ENCODE data around the gene SH3RF1. TPM values are rescaled to one million over a fixed set of nuclear protein-coding genes. Genes with fewer than 3 reads are reported as not detected.

Gene SH3RF1
- total RNA-seq, 2 donors from 2014 or later, result 37.6 to 68.8 TPM

GRCh38 chr4:169253113-169253671 lies 17.6 kb downstream of the SH3RF1 start:
- Histone ChIP-seq H3K27me3 (ENCODE audit: control insufficient read depth, insufficient read depth, low read length, poor library complexity, severe bottlenecking) (no peaks in the 10 kb centered on the region), H3K9me3 (ENCODE audit: control insufficient read depth, low read length) (peaks cover 6% of the 10 kb centered on the region), H3K27ac (ENCODE audit: low read depth, low read length) (no peak overlapping the region), H3K36me3 (ENCODE audit: control insufficient read depth, insufficient read depth, low read length) (peaks cover 14% of the 10 kb centered on the region), H3K9ac (ENCODE audit: extremely low read depth, low read length, poor library complexity, severe bottlenecking) (no peak overlapping the region), H3K4me1 (ENCODE audit: control insufficient read depth, insufficient read depth, low read length) (peaks cover 24% of the 10 kb centered on the region), H3K4me3 (ENCODE audit: low read length) (peak overlapping the region; percentile 20)
- H3K27me3 Mint-ChIP-seq (ENCODE audit: insufficient read depth), result no peaks in the 10 kb centered on the region
- 85 to 100% methylated on average over 1 of the region's 2 CpGs for WGBS, 2 experiments (ENCODE audit: insufficient coverage in 1 of 2, insufficient read length in 1 of 2)
- peak overlapping the region; percentile 19 for H3K4me3 Mint-ChIP-seq
- TF ChIP-seq, protein P1, sequence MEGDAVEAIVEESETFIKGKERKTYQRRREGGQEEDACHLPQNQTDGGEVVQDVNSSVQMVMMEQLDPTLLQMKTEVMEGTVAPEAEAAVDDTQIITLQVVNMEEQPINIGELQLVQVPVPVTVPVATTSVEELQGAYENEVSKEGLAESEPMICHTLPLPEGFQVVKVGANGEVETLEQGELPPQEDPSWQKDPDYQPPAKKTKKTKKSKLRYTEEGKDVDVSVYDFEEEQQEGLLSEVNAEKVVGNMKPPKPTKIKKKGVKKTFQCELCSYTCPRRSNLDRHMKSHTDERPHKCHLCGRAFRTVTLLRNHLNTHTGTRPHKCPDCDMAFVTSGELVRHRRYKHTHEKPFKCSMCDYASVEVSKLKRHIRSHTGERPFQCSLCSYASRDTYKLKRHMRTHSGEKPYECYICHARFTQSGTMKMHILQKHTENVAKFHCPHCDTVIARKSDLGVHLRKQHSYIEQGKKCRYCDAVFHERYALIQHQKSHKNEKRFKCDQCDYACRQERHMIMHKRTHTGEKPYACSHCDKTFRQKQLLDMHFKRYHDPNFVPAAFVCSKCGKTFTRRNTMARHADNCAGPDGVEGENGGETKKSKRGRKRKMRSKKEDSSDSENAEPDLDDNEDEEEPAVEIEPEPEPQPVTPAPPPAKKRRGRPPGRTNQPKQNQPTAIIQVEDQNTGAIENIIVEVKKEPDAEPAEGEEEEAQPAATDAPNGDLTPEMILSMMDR (conservative IDR thresholded peaks at IDR 0.05), result no peak
- H3K4me1 Mint-ChIP-seq, result peaks cover 61% of the 10 kb centered on the region
- DNase-seq, result no peak
- peaks cover 4% of the 10 kb centered on the region for H3K9me3 Mint-ChIP-seq
- peak overlapping the region; percentile 95 for H3K27ac Mint-ChIP-seq
- H3K36me3 Mint-ChIP-seq (ENCODE audit: low read depth), result peaks cover 13% of the 10 kb centered on the region

GRCh38 chr4:169252339-169253112 lies 18.2 kb downstream of the SH3RF1 start:
- Histone ChIP-seq H3K9me3 (ENCODE audit: control insufficient read depth, low read length) (peaks cover 6% of the 10 kb centered on the region), H3K27ac (ENCODE audit: low read depth, low read length) (no peak overlapping the region), H3K36me3 (ENCODE audit: control insufficient read depth, insufficient read depth, low read length) (peaks cover 14% of the 10 kb centered on the region), H3K9ac (ENCODE audit: extremely low read depth, low read length, poor library complexity, severe bottlenecking) (peak overlapping the region; percentile 42), H3K4me3 (ENCODE audit: low read length) (peak overlapping the region; percentile 41), H3K4me1 (ENCODE audit: control insufficient read depth, insufficient read depth, low read length) (peaks cover 17% of the 10 kb centered on the region), H3K27me3 (ENCODE audit: control insufficient read depth, insufficient read depth, low read length, poor library complexity, severe bottlenecking) (no peaks in the 10 kb centered on the region)
- Mint-ChIP-seq H3K27ac (peak overlapping the region; percentile 95), H3K4me1 (peaks cover 56% of the 10 kb centered on the region), H3K9me3 (peaks cover 6% of the 10 kb centered on the region), H3K4me3 (peak overlapping the region; percentile 19), H3K36me3 (ENCODE audit: low read depth) (peaks cover 14% of the 10 kb centered on the region), H3K27me3 (ENCODE audit: insufficient read depth) (no peaks in the 10 kb centered on the region)
- DNase-seq, result no peak
- TF ChIP-seq, protein P1 (conservative IDR thresholded peaks at IDR 0.05), result no peak
- 83 to 90% methylated on average over 2 to 4 of the region's 4 CpGs for WGBS, 2 experiments (ENCODE audit: insufficient coverage in 1 of 2, insufficient read length in 1 of 2)

GRCh38 chr4:169251291-169252235 lies 19.2 kb downstream of the SH3RF1 start:
- Mint-ChIP-seq H3K27me3 (ENCODE audit: insufficient read depth) (no peaks in the 10 kb centered on the region), H3K4me1 (peaks cover 58% of the 10 kb centered on the region), H3K4me3 (peak overlapping the region; percentile 19), H3K36me3 (ENCODE audit: low read depth) (peaks cover 14% of the 10 kb centered on the region), H3K9me3 (peaks cover 6% of the 10 kb centered on the region), H3K27ac (peak overlapping the region; percentile 95)
- peak; percentile 55 for DNase-seq
- TF ChIP-seq, protein P1 (conservative IDR thresholded peaks at IDR 0.05), result no peak
- WGBS, 2 experiments (ENCODE audit: insufficient coverage in 1 of 2, insufficient read length in 1 of 2), result 78% methylated on average over 9 to 13 of the region's 13 CpGs
- Histone ChIP-seq H3K4me3 (ENCODE audit: low read length) (peak overlapping the region; percentile 47), H3K4me1 (ENCODE audit: control insufficient read depth, insufficient read depth, low read length) (peaks cover 14% of the 10 kb centered on the region), H3K9ac (ENCODE audit: extremely low read depth, low read length, poor library complexity, severe bottlenecking) (peak overlapping the region; percentile 42), H3K27ac (ENCODE audit: low read depth, low read length) (peak overlapping the region; percentile 45), H3K27me3 (ENCODE audit: control insufficient read depth, insufficient read depth, low read length, poor library complexity, severe bottlenecking) (no peaks in the 10 kb centered on the region), H3K9me3 (ENCODE audit: control insufficient read depth, low read length) (peaks cover 6% of the 10 kb centered on the region), H3K36me3 (ENCODE audit: control insufficient read depth, insufficient read depth, low read length) (peaks cover 14% of the 10 kb centered on the region)

All from endodermal cell (in vitro differentiated cells).